SK-N-SH (cell line): ENCODE measurements around the gene CIAO1. TPM values are rescaled to one million over a fixed set of nuclear protein-coding genes. Genes with fewer than 3 reads are reported as not detected.

Experiments used
- CTCF ChIA-PET: fragments of 300-600, 350-600 bp; formaldehyde crosslinking; extraction: SDS; loops from one replicate; lab custom pipeline; 2021; lab: Yijun Ruan, JAX
- POLR2A ChIA-PET: fragments of 350-600 bp; sonication (Branson Sonifier 250); formaldehyde crosslinking; extraction: SDS; loops from one replicate; lab custom pipeline; 2020; ENCODE audit warnings: antibody characterized with exemption, inconsistent platforms; lab: Yijun Ruan, JAX
- DNase-seq: peaks from one replicate; pipeline ENCODE4 v3.0.0; 2012
- H2AFZ ChIP-seq: fragments of 200-600 bp; sonication (generic); 2 replicates; pipeline ENCODE4 v1.8.1; 2016; ENCODE audit warnings: antibody characterized with exemption, mild to moderate bottlenecking, low read depth
- H3F3A ChIP-seq: fragments of 200-600 bp; sonication (generic); replicated peaks from 2 replicates; pipeline ENCODE3; 2016; ENCODE audit warnings: antibody characterized with exemption, mild to moderate bottlenecking; ENCODE audit not compliant: insufficient read depth
- H3K27ac ChIP-seq, 2 experiments: fragments of 200-500 bp in 1 of 2; fragments of 200-600 bp in 1 of 2; sonication (Bioruptor generic) in 1 of 2; sonication (generic), shearing (Covaris generic) in 1 of 2; 2 replicates each; pipeline versions ENCODE4 v1.5.1 to v1.6.1; 2014 to 2016; ENCODE audit warnings: low read depth in 2 of 2, inconsistent platforms in 1 of 2, low read length in 1 of 2, mild to moderate bottlenecking in 1 of 2, mixed read lengths in 1 of 2
- H3K27me3 ChIP-seq: fragments of 200-600 bp; sonication (generic), shearing (Covaris generic); 2 replicates; pipeline ENCODE4 v1.6.1; 2016; ENCODE audit warnings: mixed run types; ENCODE audit not compliant: insufficient read depth
- H3K36me3 ChIP-seq, 2 experiments: fragments of 200-500 bp in 1 of 2; fragments of 200-600 bp in 1 of 2; sonication (Bioruptor generic) in 1 of 2; sonication (generic) in 1 of 2; replicated peaks in 1 of 2; 2 replicates each; pipeline versions ENCODE3 to v1.5.1; 2014 to 2016; ENCODE audit warnings: low read length in 1 of 2, mild to moderate bottlenecking in 1 of 2; ENCODE audit not compliant: insufficient read depth in 2 of 2, control insufficient read depth in 1 of 2
- H3K4me1 ChIP-seq, 2 experiments: fragments of 200-500 bp in 1 of 2; fragments of 200-600 bp in 1 of 2; sonication (Bioruptor generic) in 1 of 2; sonication (generic), shearing (Covaris generic) in 1 of 2; 2 replicates each; pipeline versions ENCODE4 v1.5.1 to v1.6.1; 2014 to 2016; ENCODE audit warnings: low read depth in 1 of 2, low read length in 1 of 2, mixed run types in 1 of 2; ENCODE audit not compliant: insufficient read depth in 2 of 2, control insufficient read depth in 1 of 2
- H3K4me2 ChIP-seq: fragments of 200-600 bp; sonication (generic), shearing (Covaris generic); 2 replicates; pipeline ENCODE4 v1.6.1; 2017; ENCODE audit warnings: mixed run types
- H3K4me3 ChIP-seq, 2 experiments: fragments of 200-500 bp in 1 of 2; fragments of 200-600 bp in 1 of 2; sonication (Bioruptor generic) in 1 of 2; sonication (generic), shearing (Covaris generic) in 1 of 2; 2 replicates each; pipeline versions ENCODE4 v1.5.1 to v1.8.1; 2014 to 2016; ENCODE audit warnings: low read depth in 2 of 2, inconsistent platforms in 1 of 2, low read length in 1 of 2, mild to moderate bottlenecking in 1 of 2, mixed read lengths in 1 of 2, moderate library complexity in 1 of 2
- H3K79me2 ChIP-seq: fragments of 200-600 bp; sonication (generic); 2 replicates; pipeline ENCODE4 v1.8.1; 2017; ENCODE audit warnings: mild to moderate bottlenecking; ENCODE audit not compliant: insufficient read depth
- H3K9ac ChIP-seq: fragments of 200-600 bp; sonication (generic); 2 replicates; pipeline ENCODE4 v1.6.1; 2017; ENCODE audit warnings: mixed run types
- H3K9me2 ChIP-seq: fragments of 200-600 bp; sonication (generic); 2 replicates; pipeline ENCODE4 v1.6.1; 2017; ENCODE audit warnings: mixed run types
- H3K9me3 ChIP-seq: fragments of 200-600 bp; sonication (generic); 2 replicates; pipeline ENCODE4 v1.6.1; 2017; ENCODE audit warnings: mixed run types, mild to moderate bottlenecking, moderate library complexity
- H4K20me1 ChIP-seq: fragments of 200-600 bp; sonication (generic); 2 replicates; pipeline ENCODE4 v1.6.1; 2017; ENCODE audit warnings: mild to moderate bottlenecking, mixed run types; ENCODE audit not compliant: insufficient read depth
- EZH2phosphoT487 ChIP-seq: fragments of 200-600 bp; sonication (generic); IDR thresholded peaks from 2 replicates; pipeline ENCODE4 v1.6.1; 2017; ENCODE audit warnings: low read depth, mixed run types, mild to moderate bottlenecking, antibody characterized with exemption, moderate library complexity, borderline replicate concordance
- FOSL2 ChIP-seq: IDR thresholded peaks from 2 replicates; pipeline ENCODE4 v1.4.0; 2012; ENCODE audit warnings: low read depth, mild to moderate bottlenecking, moderate library complexity, borderline replicate concordance
- FOXM1 ChIP-seq: IDR thresholded peaks from 2 replicates; pipeline ENCODE4 v1.4.0; 2012; ENCODE audit warnings: low read depth, mild to moderate bottlenecking
- GABPA ChIP-seq: IDR thresholded peaks from 2 replicates; pipeline ENCODE4 v1.4.0; 2012; ENCODE audit warnings: low read depth, mild to moderate bottlenecking
- JUND ChIP-seq: IDR thresholded peaks from 2 replicates; pipeline ENCODE4 v1.4.0; 2012
- MEF2A ChIP-seq: IDR thresholded peaks from 2 replicates; pipeline ENCODE4 v1.4.0; 2012; ENCODE audit warnings: low read depth, borderline replicate concordance
- MXI1 ChIP-seq: IDR thresholded peaks from 2 replicates; pipeline ENCODE4 v1.6.1; 2012; ENCODE audit warnings: mild to moderate bottlenecking, low read depth, low read length, improper control_type of control experiment
- NFIC ChIP-seq: IDR thresholded peaks from 2 replicates; pipeline ENCODE4 v1.4.0; 2012; ENCODE audit warnings: borderline replicate concordance
- NRF1 ChIP-seq: IDR thresholded peaks from 2 replicates; pipeline ENCODE4 v1.6.1; 2012; ENCODE audit warnings: low read depth, mild to moderate bottlenecking, low read length
- RAD21 ChIP-seq: IDR thresholded peaks from 2 replicates; pipeline ENCODE4 v1.6.1; 2012; ENCODE audit warnings: mild to moderate bottlenecking, low read length
- RXRA ChIP-seq: IDR thresholded peaks from 2 replicates; pipeline ENCODE4 v1.4.0; 2012; ENCODE audit warnings: low read depth, mild to moderate bottlenecking, borderline replicate concordance
- SIN3A ChIP-seq: IDR thresholded peaks from 2 replicates; pipeline ENCODE4 v1.6.1; 2012; ENCODE audit warnings: low read depth, mild to moderate bottlenecking, low read length, moderate library complexity, borderline replicate concordance
- TCF12 ChIP-seq: IDR thresholded peaks from 2 replicates; pipeline ENCODE4 v1.4.0; 2012
- TEAD4 ChIP-seq: IDR thresholded peaks from 2 replicates; pipeline ENCODE4 v1.4.0; 2012; ENCODE audit warnings: mild to moderate bottlenecking, borderline replicate concordance; ENCODE audit not compliant: insufficient read depth
- USF2 ChIP-seq: fragments of 150-350 bp; IDR thresholded peaks from 2 replicates; pipeline ENCODE4 v1.6.1; 2017; ENCODE audit warnings: antibody characterized with exemption, low read length, low read depth, borderline replicate concordance
- YY1 ChIP-seq: IDR thresholded peaks from 2 replicates; pipeline ENCODE4 v1.4.0; 2012; ENCODE audit warnings: low read depth, mild to moderate bottlenecking
- ZBTB33 ChIP-seq: IDR thresholded peaks from 2 replicates; pipeline ENCODE4 v1.4.0; 2012; ENCODE audit warnings: low read depth, borderline replicate concordance
- WGBS: methylation state at CpG from one replicate; pipeline ENCODE4 v1.1.6; 2017; ENCODE audit warnings: low lambda C conversion rate; 5-methylcytosine and 5-hydroxymethylcytosine counted together
- polyA plus RNA-seq, 3 experiments: library from polyadenylated mRNA; depleted of rRNA; stranded (reverse); fragments of >200 nt; gene quantifications; 2 replicates each; pipeline ENCODE4 v1.2.3, GENCODE V29; 2012
- TF ChIP-seq, protein P1 (sequence below): fragments of 150-350 bp; IDR thresholded peaks from 2 replicates; pipeline ENCODE4 v1.6.1; 2016; ENCODE audit warnings: mild to moderate bottlenecking, low read depth, low read length
- TF ChIP-seq, protein P2 (sequence below): IDR thresholded peaks from 2 replicates; pipeline ENCODE4; 2012
- TF ChIP-seq, protein P3 (sequence below): IDR thresholded peaks from 2 replicates; pipeline ENCODE4 v1.4.0; 2012; ENCODE audit warnings: low read depth

CIAO1 gene
- polyA plus RNA-seq, 1 of the 3 experiments (the other 2 are of a cell fraction), result 120 TPM

- Histone ChIP-seq H3K4me3 (no peak overlapping the region), H3K27me3 (no peaks in the 10 kb centered on the region), H3K4me2 (no peak overlapping the region), H2AFZ (no peak overlapping the region), H3K9me3 (no peaks in the 10 kb centered on the region), H3K27ac (no peak overlapping the region), H3K9ac (no peak overlapping the region), H3K36me3 (no peaks in the 10 kb centered on the region), H3K4me1 (no peaks in the 10 kb centered on the region), H3K79me2 (no peaks in the 10 kb centered on the region), H3K9me2 (no peaks in the 10 kb centered on the region), H4K20me1 (no peaks in the 10 kb centered on the region), H3F3A (no peaks in the 10 kb centered on the region)
- TF ChIP-seq YY1, result no peak
- TF ChIP-seq USF2, result no peak
- TF ChIP-seq NFIC, result no peak
- no peak for TF ChIP-seq MEF2A
- TF ChIP-seq RAD21, result no peak
- TF ChIP-seq ZBTB33, result no peak
- TF ChIP-seq NRF1, result no peak
- TF ChIP-seq RXRA, result no peak
- TF ChIP-seq TCF12, result no peak
- TF ChIP-seq JUND, result no peak
- TF ChIP-seq, protein P1, sequence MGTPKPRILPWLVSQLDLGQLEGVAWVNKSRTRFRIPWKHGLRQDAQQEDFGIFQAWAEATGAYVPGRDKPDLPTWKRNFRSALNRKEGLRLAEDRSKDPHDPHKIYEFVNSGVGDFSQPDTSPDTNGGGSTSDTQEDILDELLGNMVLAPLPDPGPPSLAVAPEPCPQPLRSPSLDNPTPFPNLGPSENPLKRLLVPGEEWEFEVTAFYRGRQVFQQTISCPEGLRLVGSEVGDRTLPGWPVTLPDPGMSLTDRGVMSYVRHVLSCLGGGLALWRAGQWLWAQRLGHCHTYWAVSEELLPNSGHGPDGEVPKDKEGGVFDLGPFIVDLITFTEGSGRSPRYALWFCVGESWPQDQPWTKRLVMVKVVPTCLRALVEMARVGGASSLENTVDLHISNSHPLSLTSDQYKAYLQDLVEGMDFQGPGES, result no peak
- TF ChIP-seq, protein P2, sequence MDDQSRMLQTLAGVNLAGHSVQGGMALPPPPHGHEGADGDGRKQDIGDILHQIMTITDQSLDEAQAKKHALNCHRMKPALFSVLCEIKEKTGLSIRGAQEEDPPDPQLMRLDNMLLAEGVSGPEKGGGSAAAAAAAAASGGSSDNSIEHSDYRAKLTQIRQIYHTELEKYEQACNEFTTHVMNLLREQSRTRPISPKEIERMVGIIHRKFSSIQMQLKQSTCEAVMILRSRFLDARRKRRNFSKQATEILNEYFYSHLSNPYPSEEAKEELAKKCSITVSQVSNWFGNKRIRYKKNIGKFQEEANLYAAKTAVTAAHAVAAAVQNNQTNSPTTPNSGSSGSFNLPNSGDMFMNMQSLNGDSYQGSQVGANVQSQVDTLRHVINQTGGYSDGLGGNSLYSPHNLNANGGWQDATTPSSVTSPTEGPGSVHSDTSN, result no peak
- no peak for TF ChIP-seq TEAD4
- no peak for TF ChIP-seq SIN3A
- TF ChIP-seq FOXM1, result no peak
- no peak for TF ChIP-seq FOSL2
- TF ChIP-seq GABPA, result no peak
- no peak for TF ChIP-seq EZH2phosphoT487
- TF ChIP-seq, protein P3, sequence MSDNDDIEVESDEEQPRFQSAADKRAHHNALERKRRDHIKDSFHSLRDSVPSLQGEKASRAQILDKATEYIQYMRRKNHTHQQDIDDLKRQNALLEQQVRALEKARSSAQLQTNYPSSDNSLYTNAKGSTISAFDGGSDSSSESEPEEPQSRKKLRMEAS, result no peak
- TF ChIP-seq MXI1, result no peak
- no peak for DNase-seq
- WGBS, result 89% methylated on average over 1 of the region's 1 CpG
- CTCF ChIA-PET, result interaction anchor here (1.1 kb wide), 1 partner anchor 24 kb away, joined by 3 read pairs; no protein-coding TSS in a partner anchor
- POLR2A ChIA-PET, result no interaction called here
Measured at GRCh38 chr2:96236882-96237281, 29.1 kb upstream of the CIAO1 start.
